Activated gamma-delta T cell (primary cell): ENCODE measurements around the gene PER3.

ENCODE experiments used
- DNase-seq: peaks from one replicate; lab custom pipeline; 2025; lab: John Stamatoyannopoulos, UW

The PER3 gene

GRCh38 chr1:7871136-7871535 lies 87.0 kb downstream of the PER3 start:
- DNase-seq, result no peak

- DNase-seq, result no peak
Measured at GRCh38 chr1:7873801-7874795, 90.0 kb downstream of the PER3 start.

GRCh38 chr1:7878027-7878426 lies 93.9 kb downstream of the PER3 start:
- DNase-seq, result no peak

GRCh38 chr1:7879228-7879627 lies 95.1 kb downstream of the PER3 start:
- no peak for DNase-seq

- DNase-seq, result no peak
Measured at GRCh38 chr1:7884757-7885156, 100.7 kb downstream of the PER3 start.

- DNase-seq, result no peak
Measured at GRCh38 chr1:7885513-7886404, 101.7 kb downstream of the PER3 start.

GRCh38 chr1:7886405-7886745 lies 102.3 kb downstream of the PER3 start:
- no peak for DNase-seq

GRCh38 chr1:7888248-7889081 lies 104.4 kb downstream of the PER3 start:
- no peak for DNase-seq

GRCh38 chr1:7890853-7891252 lies 106.8 kb downstream of the PER3 start:
- DNase-seq, result no peak

- no peak for DNase-seq
Measured at GRCh38 chr1:7891804-7892203, 107.7 kb downstream of the PER3 start.

- no peak for DNase-seq
Measured at GRCh38 chr1:7893529-7894180, 109.6 kb downstream of the PER3 start.
